Measurements from ENCODE around the gene ZNF366. TPM values are rescaled to one million over a fixed set of nuclear protein-coding genes. Genes with fewer than 3 reads are reported as not detected.
"Not testable (repeated sequence)": the region's sequence is repeated elsewhere in the genome, so short reads cannot be mapped to it uniquely, and the experiment has no call there.

ZNF366 gene
- polyA plus RNA-seq, 4 donors = 3.4 to 4.6 (median 3.8) TPM

- DNase-seq (ENCODE audit: low read depth in 4 of 4, low spot score in 2 of 4) = no peak
Observed at GRCh38 chr5:72412283-72413055, 94.7 kb downstream of the ZNF366 start.

- DNase-seq (ENCODE audit: low read depth in 4 of 4, low spot score in 2 of 4) = no peak
Observed at GRCh38 chr5:72410688-72411295, 96.4 kb downstream of the ZNF366 start.

GRCh38 chr5:72408603-72409002 is 98.6 kb downstream of the ZNF366 start:
- no peak for DNase-seq (ENCODE audit: low read depth in 4 of 4, low spot score in 2 of 4)

GRCh38 chr5:72408127-72408526 is 99.1 kb downstream of the ZNF366 start:
- DNase-seq (ENCODE audit: low read depth in 4 of 4, low spot score in 2 of 4) = no peak

GRCh38 chr5:72407541-72407940 is 99.7 kb downstream of the ZNF366 start:
- no peak for DNase-seq (ENCODE audit: low read depth in 4 of 4, low spot score in 2 of 4)

- DNase-seq (ENCODE audit: low read depth in 4 of 4, low spot score in 2 of 4) = no peak
Observed at GRCh38 chr5:72407078-72407477, 100.1 kb downstream of the ZNF366 start.

GRCh38 chr5:72404771-72405170 is 102.4 kb downstream of the ZNF366 start:
- not testable (repeated sequence) for DNase-seq (ENCODE audit: low read depth in 4 of 4, low spot score in 2 of 4)

GRCh38 chr5:72402959-72403628 is 104.1 kb downstream of the ZNF366 start:
- no peak for DNase-seq (ENCODE audit: low read depth in 4 of 4, low spot score in 2 of 4)

- DNase-seq (ENCODE audit: low read depth in 4 of 4, low spot score in 2 of 4) = no peak
Observed at GRCh38 chr5:72402381-72402890, 104.8 kb downstream of the ZNF366 start.

GRCh38 chr5:72400950-72401349 is 106.3 kb downstream of the ZNF366 start:
- no peak for DNase-seq (ENCODE audit: low read depth in 4 of 4, low spot score in 2 of 4)

GRCh38 chr5:72397836-72398235 is 109.4 kb downstream of the ZNF366 start:
- DNase-seq (ENCODE audit: low read depth in 4 of 4, low spot score in 2 of 4) = no peak

- no peak for DNase-seq (ENCODE audit: low read depth in 4 of 4, low spot score in 2 of 4)
Observed at GRCh38 chr5:72394688-72395087, 112.5 kb downstream of the ZNF366 start.

- DNase-seq (ENCODE audit: low read depth in 4 of 4, low spot score in 2 of 4) = no peak
Observed at GRCh38 chr5:72393052-72393451, 114.2 kb downstream of the ZNF366 start.

Other genes starting within 250 kb of the ZNF366 start
- 10 to 100 TPM; 60.5 to 71.0 (median 64.9) TPM for gene MRPS27, start 187.2 kb downstream of the ZNF366 start, polyA plus RNA-seq (ENCODE audit: insufficient read length in 4 of 4)
- 10 to 100 TPM; 10.6 to 12.4 (median 11.0) TPM for gene PTCD2, start 187.0 kb downstream of the ZNF366 start, polyA plus RNA-seq (ENCODE audit: insufficient read length in 4 of 4)

All from left renal cortex interstitium (tissue), 4 donors.